H1 (cell line): ENCODE results near the gene NEDD4L. TPM values are rescaled to one million over a fixed set of nuclear protein-coding genes. Genes with fewer than 3 reads are reported as not detected.

Experiments used
- CTCF ChIA-PET: fragments of 300-600 bp; sonication (Branson Sonifier 250); formaldehyde crosslinking; loops from one replicate; lab custom pipeline; 2021; ENCODE audit not compliant: partially characterized antibody; lab: Charles Lee
- POLR2A ChIA-PET: fragments of 300-600 bp; sonication (Branson Sonifier 250); formaldehyde crosslinking; loops from one replicate; lab custom pipeline; 2021; ENCODE audit warnings: inconsistent platforms; ENCODE audit not compliant: partially characterized antibody; lab: Charles Lee
- DNase-seq, 2 experiments: peaks; one replicate each; pipeline versions ENCODE4 v3.0.0 to v3.0.0-alpha.2; 2010 to 2022; ENCODE audit warnings: low spot score in 2 of 2, low read depth in 1 of 2, mixed read lengths in 1 of 2
- FAIRE-seq: peaks from 2 replicates; lab custom pipeline; 2011; peaks lifted over from hg19 to GRCh38; lab: Jason Lieb, UNC
- H2AFZ ChIP-seq: 2 replicates; pipeline ENCODE4 v1.8.1; 2012; ENCODE audit warnings: low read length, inconsistent platforms
- H2AK5ac ChIP-seq: 2 replicates; pipeline ENCODE4 v1.6.1; 2013; ENCODE audit warnings: low read depth, low read length
- H2BK120ac ChIP-seq: replicated peaks from 2 replicates; pipeline ENCODE3; 2013; ENCODE audit warnings: low read depth, low read length, inconsistent platforms
- H2BK12ac ChIP-seq: 2 replicates; pipeline ENCODE4 v1.6.1; 2013; ENCODE audit warnings: low read depth, low read length
- H2BK15ac ChIP-seq: 2 replicates; pipeline ENCODE4 v1.6.1; 2013; ENCODE audit warnings: low read length
- H2BK20ac ChIP-seq: 2 replicates; pipeline ENCODE4 v1.6.1; 2013; ENCODE audit warnings: low read length
- H2BK5ac ChIP-seq: 2 replicates; pipeline ENCODE4 v1.6.1; 2013; ENCODE audit warnings: low read depth, low read length
- H3K14ac ChIP-seq: 2 replicates; pipeline ENCODE4 v1.6.1; 2013; ENCODE audit warnings: inconsistent platforms; ENCODE audit not compliant: insufficient read length
- H3K18ac ChIP-seq: 2 replicates; pipeline ENCODE4 v1.6.1; 2013; ENCODE audit warnings: low read length; ENCODE audit errors: extremely low read depth
- H3K23ac ChIP-seq: 2 replicates; pipeline ENCODE4 v1.6.1; 2013; ENCODE audit warnings: inconsistent platforms; ENCODE audit not compliant: insufficient read length
- H3K23me2 ChIP-seq: 2 replicates; pipeline ENCODE4 v1.6.1; 2013; ENCODE audit warnings: low read depth, low read length
- H3K27ac ChIP-seq: 2 replicates; pipeline ENCODE4 v1.6.1; 2011; ENCODE audit warnings: low read depth, low read length, inconsistent platforms
- H3K27me3 ChIP-seq, 4 experiments: replicated peaks in 1 of 4; 1 replicate in 1 of 4; 2 replicates in 3 of 4; pipeline versions ENCODE4 v1.6.1 to v1.8.1; 2011 to 2013; ENCODE audit warnings: low read length in 3 of 4, mild to moderate bottlenecking in 3 of 4, inconsistent platforms in 2 of 4, mixed read lengths in 2 of 4, moderate library complexity in 1 of 4; ENCODE audit not compliant: control insufficient read depth in 3 of 4, insufficient read depth in 3 of 4; ENCODE audit errors: extremely low read depth in 1 of 4
- H3K36me3 ChIP-seq, 4 experiments: 2 replicates each; pipeline versions ENCODE4 v1.6.1 to v1.8.1; 2011 to 2013; ENCODE audit warnings: mild to moderate bottlenecking in 4 of 4, low read length in 3 of 4, moderate library complexity in 2 of 4, control low read depth in 1 of 4, inconsistent platforms in 1 of 4; ENCODE audit not compliant: insufficient read depth in 4 of 4, control insufficient read depth in 2 of 4
- H3K4ac ChIP-seq: replicated peaks from 2 replicates; pipeline ENCODE3; 2013; ENCODE audit warnings: low read length, low read depth, mixed read lengths, inconsistent platforms; ENCODE audit not compliant: insufficient read length
- H3K4me1 ChIP-seq, 4 experiments: replicated peaks in 1 of 4; 1 replicate in 1 of 4; 2 replicates in 3 of 4; pipeline versions ENCODE4 v1.6.1 to v1.8.1; 2011 to 2013; ENCODE audit warnings: low read length in 3 of 4, inconsistent platforms in 2 of 4, mixed read lengths in 1 of 4; ENCODE audit not compliant: insufficient read depth in 4 of 4, control insufficient read depth in 3 of 4
- H3K4me2 ChIP-seq, 2 experiments: 2 replicates each; pipeline versions ENCODE4 v1.6.1 to v1.8.1; 2011 to 2013; ENCODE audit warnings: low read depth in 2 of 2, low read length in 2 of 2, control low read depth in 1 of 2, inconsistent platforms in 1 of 2, mild to moderate bottlenecking in 1 of 2; ENCODE audit not compliant: insufficient read depth in 1 of 2
- H3K4me3 ChIP-seq, 4 experiments: fragments of 200-600, 300-600 bp in 1 of 4; sonication (generic), shearing (Covaris generic), sonication (Bioruptor Twin) in 1 of 4; 2 replicates each; pipeline versions ENCODE4 v1.5.1 to v1.8.1; 2011 to 2016; ENCODE audit warnings: low read length in 4 of 4, low read depth in 3 of 4, control low read depth in 2 of 4, inconsistent platforms in 2 of 4, mild to moderate bottlenecking in 2 of 4, mixed read lengths in 1 of 4, moderate library complexity in 1 of 4; ENCODE audit not compliant: insufficient read depth in 2 of 4; ENCODE audit errors: extremely low read depth in 1 of 4
- H3K56ac ChIP-seq: replicated peaks from 2 replicates; pipeline ENCODE3; 2013; ENCODE audit warnings: low read depth, mild to moderate bottlenecking, mixed read lengths, low read length, inconsistent platforms; ENCODE audit not compliant: insufficient read length
- H3K79me1 ChIP-seq: 2 replicates; pipeline ENCODE4 v1.6.1; 2013; ENCODE audit warnings: low read depth, low read length, control low read depth
- H3K79me2 ChIP-seq, 2 experiments: 2 replicates each; pipeline versions ENCODE4 v1.6.1 to v1.8.1; 2012 to 2013; ENCODE audit warnings: low read length in 2 of 2, mild to moderate bottlenecking in 2 of 2, inconsistent platforms in 1 of 2; ENCODE audit not compliant: insufficient read depth in 2 of 2, control insufficient read depth in 1 of 2
- H3K9ac ChIP-seq, 4 experiments: replicated peaks in 1 of 4; 1 replicate in 1 of 4; 2 replicates in 3 of 4; pipeline versions ENCODE4 v1.6.1 to v1.8.1; 2011 to 2013; ENCODE audit warnings: low read depth in 3 of 4, low read length in 3 of 4, control low read depth in 2 of 4, mild to moderate bottlenecking in 2 of 4, moderate library complexity in 2 of 4, inconsistent platforms in 1 of 4; ENCODE audit errors: extremely low read depth in 1 of 4
- H3K9me3 ChIP-seq, 2 experiments: 2 replicates each; pipeline versions ENCODE4 v1.6.1 to v1.8.1; 2012 to 2013; ENCODE audit warnings: mild to moderate bottlenecking in 2 of 2, moderate library complexity in 2 of 2, control low read depth in 1 of 2, inconsistent platforms in 1 of 2, low read depth in 1 of 2, low read length in 1 of 2, mixed read lengths in 1 of 2; ENCODE audit not compliant: insufficient read depth in 2 of 2
- H4K20me1 ChIP-seq, 2 experiments: replicated peaks in 1 of 2; 2 replicates each; pipeline versions ENCODE3 to v1.8.1; 2011 to 2013; ENCODE audit warnings: inconsistent platforms in 2 of 2, low read length in 2 of 2, mild to moderate bottlenecking in 1 of 2; ENCODE audit not compliant: insufficient read depth in 2 of 2, control insufficient read depth in 1 of 2
- H4K5ac ChIP-seq: 2 replicates; pipeline ENCODE4 v1.6.1; 2013; ENCODE audit warnings: low read length, low read depth, mixed read lengths, inconsistent platforms; ENCODE audit not compliant: insufficient read length
- H4K8ac ChIP-seq: 2 replicates; pipeline ENCODE4 v1.8.0; 2013; ENCODE audit warnings: mild to moderate bottlenecking, moderate library complexity, low read length, inconsistent platforms; ENCODE audit not compliant: insufficient read depth; ENCODE audit errors: extremely low read depth
- H4K91ac ChIP-seq: replicated peaks from 2 replicates; pipeline ENCODE3; 2013; ENCODE audit warnings: low read length, mixed read lengths, inconsistent platforms; ENCODE audit not compliant: insufficient read length
- CHD1 ChIP-seq: IDR thresholded peaks from 2 replicates; pipeline ENCODE4 v1.6.1; 2012; ENCODE audit warnings: low read depth, low read length, improper control_type of control experiment
- CHD2 ChIP-seq: IDR thresholded peaks from 2 replicates; pipeline ENCODE4 v1.6.1; 2012; ENCODE audit warnings: low read length, improper control_type of control experiment
- CTCF ChIP-seq, 3 experiments: IDR thresholded peaks; 1 replicate in 2 of 3; 2 replicates in 1 of 3; pipeline versions ENCODE4 v1.5.1 to v1.6.1; 2011; ENCODE audit warnings: low read length in 3 of 3, mild to moderate bottlenecking in 3 of 3, inconsistent platforms in 2 of 3, low read depth in 1 of 3, moderate library complexity in 1 of 3; ENCODE audit not compliant: insufficient read depth in 1 of 3; ENCODE audit errors: control extremely low read depth in 1 of 3
- E2F6 ChIP-seq: IDR thresholded peaks from 2 replicates; pipeline ENCODE4 v1.6.1; 2012; ENCODE audit warnings: inconsistent platforms
- GTF2F1 ChIP-seq: IDR thresholded peaks from 2 replicates; pipeline ENCODE4 v1.6.1; 2012; ENCODE audit warnings: low read depth, low read length, improper control_type of control experiment, borderline replicate concordance
- HDAC2 ChIP-seq, 2 experiments: fragments of 300-600 bp in 1 of 2; sonication (generic) in 1 of 2; IDR thresholded peaks; 2 replicates each; pipeline ENCODE4 v1.6.1; 2011 to 2012; ENCODE audit warnings: low read depth in 2 of 2, low read length in 2 of 2, mild to moderate bottlenecking in 2 of 2, moderate library complexity in 2 of 2, borderline replicate concordance in 1 of 2, inconsistent platforms in 1 of 2
- NRF1 ChIP-seq: IDR thresholded peaks from 2 replicates; pipeline ENCODE4 v1.6.1; 2011; ENCODE audit warnings: mild to moderate bottlenecking, low read depth, low read length, improper control_type of control experiment
- RAD21 ChIP-seq, 2 experiments: IDR thresholded peaks in 1 of 2; conservative IDR thresholded peaks in 1 of 2; 2 replicates each; pipeline ENCODE4 v1.6.1; 2011; ENCODE audit warnings: low read depth in 2 of 2, low read length in 2 of 2, improper control_type of control experiment in 1 of 2, inconsistent platforms in 1 of 2, mild to moderate bottlenecking in 1 of 2, moderate library complexity in 1 of 2
- SP1 ChIP-seq: IDR thresholded peaks from 2 replicates; pipeline ENCODE4 v1.6.1; 2011; ENCODE audit warnings: low read depth, low read length
- SRF ChIP-seq: IDR thresholded peaks from 2 replicates; pipeline ENCODE4 v1.6.1; 2011; ENCODE audit warnings: mild to moderate bottlenecking, low read depth, low read length, moderate library complexity
- TAF1 ChIP-seq: IDR thresholded peaks from 2 replicates; pipeline ENCODE4 v1.6.1; 2011; ENCODE audit warnings: mild to moderate bottlenecking, low read depth, low read length
- WGBS, 2 experiments: shearing (Covaris generic) in 1 of 2; methylation state at CpG; one replicate each; pipeline versions ENCODE4 v1.1.6 to v1.1.7; 2013 to 2015; ENCODE audit warnings: low lambda C conversion rate in 2 of 2, mixed read lengths in 2 of 2, inconsistent platforms in 1 of 2, low coverage in 1 of 2, missing lambda C conversion rate in 1 of 2; ENCODE audit not compliant: insufficient replicate concordance in 2 of 2, insufficient coverage in 1 of 2, insufficient read length in 1 of 2; ENCODE audit errors: extremely low coverage in 1 of 2, missing lambda C conversion rate in 1 of 2; 5-methylcytosine and 5-hydroxymethylcytosine counted together
- polyA plus RNA-seq, 7 experiments: library from polyadenylated mRNA; depleted of rRNA in 3 of 7; stranded (reverse) in 5 of 7; unstranded in 2 of 7; fragments of >200 nt in 5 of 7; fragments of 200-250 nt in 2 of 7; gene quantifications; 1 replicate in 5 of 7; 2 replicates in 1 of 7; 4 replicates in 1 of 7; pipeline versions ENCODE4 v1.2.1 to v1.2.3, GENCODE V29; 2011 to 2013; ENCODE audit warnings: missing spikeins in 2 of 7, mixed read lengths in 2 of 7
- total RNA-seq: library from RNA; stranded (reverse); fragmentation: NEBNext Ultra II Directional; extraction: Animal tissue kit (Norgen Biotek cat#: 25700); gene quantifications from 2 replicates; pipeline ENCODE4 v1.2.1, GENCODE V29; 2021

The NEDD4L gene
- total and polyA plus RNA-seq, 2 of the 8 experiments (the other 6 are each of a cell fraction or from before 2014, with no cell fraction given): 37.3 to 69.8 TPM

- no peaks in the 10 kb centered on the region for H3K36me3 ChIP-seq
- 80% methylated on average over 1 of the region's 1 CpG; no CpG with 5 or more reads in 1 of the 2 experiments for WGBS, 2 experiments
- no peak overlapping the region for H3K56ac ChIP-seq
- no peaks in the 10 kb centered on the region for H3K9me3 ChIP-seq
- no peak overlapping the region for H2BK120ac ChIP-seq
- H2BK12ac ChIP-seq: no peak overlapping the region
- peaks cover 8% of the 10 kb centered on the region; the same call in 1 of the 2 replicates for H3K79me1 ChIP-seq
- H4K20me1 ChIP-seq: no peaks in the 10 kb centered on the region
- no peaks in the 10 kb centered on the region for H3K23me2 ChIP-seq
- FAIRE-seq (no peak), DNase-seq (no peak)
- ChIA-PET POLR2A (no interaction called here), CTCF (no interaction called here)
- H4K91ac ChIP-seq: no peak overlapping the region
- no peak overlapping the region for H3K9ac ChIP-seq
- no peak overlapping the region for H3K27ac ChIP-seq
- H2BK5ac ChIP-seq: no peak overlapping the region
- H3K4me3 ChIP-seq: no peak overlapping the region
- no peaks in the 10 kb centered on the region for H3K27me3 ChIP-seq
- H3K4me2 ChIP-seq: no peak overlapping the region
- peaks cover 2 to 15% (median 6%) of the 10 kb centered on the region in 4 experiments; a peak in 5 of 7 replicates for H3K4me1 ChIP-seq
- H4K5ac ChIP-seq: no peak overlapping the region
- H4K8ac ChIP-seq: no peak overlapping the region
- no peak overlapping the region for H2BK15ac ChIP-seq
- H3K79me2 ChIP-seq: peaks cover 0 to 52% of the 10 kb centered on the region in 2 experiments; a peak in 2 of 4 replicates
- no peak overlapping the region for H2AK5ac ChIP-seq
- no peak overlapping the region for H3K4ac ChIP-seq
- H2AFZ ChIP-seq: no peak overlapping the region
- no peak overlapping the region for H3K18ac ChIP-seq
- no peak overlapping the region for H3K23ac ChIP-seq
- H3K14ac ChIP-seq: no peak overlapping the region
- no peak overlapping the region for H2BK20ac ChIP-seq
- no peak for TF ChIP-seq RAD21 (IDR thresholded peaks at IDR 0.05 in 1 of 2, conservative IDR thresholded peaks at IDR 0.05 in 1 of 2; ENCODE audit: low read depth in 2 of 2, low read length in 2 of 2)
- TF ChIP-seq E2F6: no peak
- TF ChIP-seq HDAC2 (IDR thresholded peaks at IDR 0.05; ENCODE audit: borderline replicate concordance in 1 of 2, low read depth in 2 of 2, low read length in 2 of 2): no peak
- no peak for TF ChIP-seq CHD1
- TF ChIP-seq CHD2: no peak
- TF ChIP-seq NRF1: no peak
- TF ChIP-seq GTF2F1: no peak
- TF ChIP-seq TAF1: no peak
- no peak for TF ChIP-seq CTCF (IDR thresholded peaks at IDR 0.05; ENCODE audit: control extremely low read depth in 1 of 3, insufficient read depth in 1 of 3, low read depth in 1 of 3, low read length in 3 of 3)
- no peak for TF ChIP-seq SRF
- no peak for TF ChIP-seq SP1
These were observed 222.3 kb downstream of the NEDD4L start for GRCh38 chr18:58266291-58266690.
